Measurements from ENCODE around the gene MUC6.

MUC6 gene

DNA sequence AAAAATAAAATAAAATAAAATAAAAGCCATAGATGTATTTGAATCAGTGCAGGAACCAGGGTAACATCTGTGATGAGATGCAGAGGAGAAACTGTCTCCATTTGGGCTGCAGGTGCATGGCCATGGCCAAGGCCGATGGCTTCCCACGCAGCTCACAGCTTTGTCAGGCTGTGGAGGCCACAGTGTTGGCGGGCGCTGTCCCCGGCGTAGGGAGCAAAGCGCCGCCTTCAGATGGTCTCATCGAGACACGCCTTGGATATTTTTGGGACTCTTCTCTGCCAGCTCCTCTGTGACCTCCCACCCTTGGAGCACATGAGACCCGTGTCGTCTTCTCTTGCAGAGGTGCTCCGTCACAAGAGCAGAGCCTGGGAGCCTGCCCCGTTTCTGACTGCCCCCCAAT lies 38.6 kb downstream of the MUC6 start:
- Histone ChIP-seq H3K4me3 (IDR thresholded peaks at IDR 0.05; ENCODE audit: insufficient read depth, low read depth, low read length) (no peak overlapping the region), H4K20me1 (ENCODE audit: insufficient read depth) (no peaks in the 10 kb centered on the region), H2AFZ (ENCODE audit: low read depth) (no peak overlapping the region), H3K27ac (no peak overlapping the region), H3K79me2 (ENCODE audit: insufficient read depth, low read depth) (no peaks in the 10 kb centered on the region), H3K4me1 (ENCODE audit: low read depth, poor library complexity, severe bottlenecking) (no peaks in the 10 kb centered on the region), H3K9ac (no peak overlapping the region), H3K27me3 (ENCODE audit: insufficient read depth, low read depth) (no peaks in the 10 kb centered on the region), H3K4me2 (no peak overlapping the region), H3K36me3 (ENCODE audit: insufficient read depth) (no peaks in the 10 kb centered on the region)
- TF ChIP-seq CTCF (conservative IDR thresholded peaks at IDR 0.05; ENCODE audit: low read depth, low read length) = no peak

- no peak overlapping the region for H3K27ac ChIP-seq
- no peaks in the 10 kb centered on the region for H3K27me3 ChIP-seq (ENCODE audit: insufficient read depth, low read depth)
- no peak overlapping the region for H3K4me2 ChIP-seq
- H2AFZ ChIP-seq (ENCODE audit: low read depth) = no peak overlapping the region
- no peak overlapping the region for H3K9ac ChIP-seq
- no peak overlapping the region for H3K4me3 ChIP-seq (IDR thresholded peaks at IDR 0.05; ENCODE audit: insufficient read depth, low read depth, low read length)
- no peaks in the 10 kb centered on the region for H3K4me1 ChIP-seq (ENCODE audit: low read depth, poor library complexity, severe bottlenecking)
- TF ChIP-seq CTCF (conservative IDR thresholded peaks at IDR 0.05; ENCODE audit: low read depth, low read length) = no peak
- no peaks in the 10 kb centered on the region for H4K20me1 ChIP-seq (ENCODE audit: insufficient read depth)
- H3K79me2 ChIP-seq (ENCODE audit: insufficient read depth, low read depth) = no peaks in the 10 kb centered on the region
- H3K36me3 ChIP-seq (ENCODE audit: insufficient read depth) = no peaks in the 10 kb centered on the region
These were observed 39.8 kb downstream of the MUC6 start for GRCh38 chr11:996681-997080.

DNA sequence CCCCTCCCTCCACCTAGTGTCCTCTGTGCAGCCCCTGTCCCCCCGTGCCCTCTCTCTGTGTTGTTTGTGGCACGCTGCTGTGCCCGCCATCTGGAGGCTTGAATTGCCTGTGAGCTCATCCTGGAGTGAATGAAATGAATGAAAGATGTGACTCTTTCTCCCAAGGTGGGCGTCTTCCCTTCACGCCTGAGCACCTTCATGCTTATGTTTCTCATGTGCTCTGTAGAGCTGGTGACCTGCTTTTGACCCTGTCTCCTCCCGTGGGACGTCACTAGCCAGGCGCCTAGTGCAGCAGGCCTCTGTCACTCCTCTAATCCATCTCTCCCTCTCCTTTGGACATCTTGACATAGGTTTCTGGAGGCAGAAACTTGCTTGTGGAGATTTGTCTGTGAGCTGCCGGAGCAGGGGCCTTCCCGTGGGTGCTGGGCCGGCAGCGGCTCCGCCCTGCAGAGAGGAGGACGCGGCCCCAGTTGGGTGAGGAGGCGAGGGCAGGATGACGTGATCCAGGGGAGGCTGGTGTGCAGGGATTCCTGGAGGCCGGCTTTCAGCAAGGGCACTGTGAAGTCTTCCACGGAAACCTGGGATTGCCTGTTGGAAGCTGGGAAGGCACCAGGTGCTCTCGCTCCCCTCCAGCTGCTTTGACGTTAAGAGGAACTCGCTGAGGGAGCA lies 40.6 kb downstream of the MUC6 start:
- Histone ChIP-seq H4K20me1 (ENCODE audit: insufficient read depth) (no peaks in the 10 kb centered on the region), H3K9ac (no peak overlapping the region), H3K27me3 (ENCODE audit: insufficient read depth, low read depth) (no peaks in the 10 kb centered on the region), H2AFZ (ENCODE audit: low read depth) (no peak overlapping the region), H3K4me2 (no peak overlapping the region), H3K4me3 (IDR thresholded peaks at IDR 0.05; ENCODE audit: insufficient read depth, low read depth, low read length) (no peak overlapping the region), H3K79me2 (ENCODE audit: insufficient read depth, low read depth) (no peaks in the 10 kb centered on the region), H3K27ac (no peak overlapping the region), H3K36me3 (ENCODE audit: insufficient read depth) (no peaks in the 10 kb centered on the region), H3K4me1 (ENCODE audit: low read depth, poor library complexity, severe bottlenecking) (no peaks in the 10 kb centered on the region)
- TF ChIP-seq CTCF (conservative IDR thresholded peaks at IDR 0.05; ENCODE audit: low read depth, low read length) = no peak

- no peaks in the 10 kb centered on the region for H3K27me3 ChIP-seq (ENCODE audit: insufficient read depth, low read depth)
- no peaks in the 10 kb centered on the region for H3K79me2 ChIP-seq (ENCODE audit: insufficient read depth, low read depth)
- H4K20me1 ChIP-seq (ENCODE audit: insufficient read depth) = no peaks in the 10 kb centered on the region
- no peak overlapping the region for H3K4me3 ChIP-seq (IDR thresholded peaks at IDR 0.05; ENCODE audit: insufficient read depth, low read depth, low read length)
- H3K9ac ChIP-seq = no peak overlapping the region
- no peak overlapping the region for H3K27ac ChIP-seq
- H3K4me2 ChIP-seq = no peak overlapping the region
- no peak for TF ChIP-seq CTCF (conservative IDR thresholded peaks at IDR 0.05; ENCODE audit: low read depth, low read length)
- no peaks in the 10 kb centered on the region for H3K36me3 ChIP-seq (ENCODE audit: insufficient read depth)
- H2AFZ ChIP-seq (ENCODE audit: low read depth) = no peak overlapping the region
- no peaks in the 10 kb centered on the region for H3K4me1 ChIP-seq (ENCODE audit: low read depth, poor library complexity, severe bottlenecking)
These were observed 41.3 kb downstream of the MUC6 start for GRCh38 chr11:995044-995751.
